Stimulated activated CD4-positive, alpha-beta T cell treated with anti-CD3 and anti-CD28 coated beads, TNF-alpha, amount 100 ng/mL, for 24 hours (primary cell): ENCODE data around the gene FRAS1.
A peak's percentile ranks its signal among the peaks of the same experiment; 100 is the strongest.
"Not testable (repeated sequence)": the region's sequence is repeated elsewhere in the genome, so short reads cannot be mapped to it uniquely, and the experiment has no call there.

Source experiments
- DNase-seq, 3 experiments: peaks; one replicate each; pipeline ENCODE4 v3.0.0-alpha.2; 2020; ENCODE audit warnings: low read depth in 3 of 3

FRAS1 gene

GRCh38 chr4:78057600-78058550 is 752 bp downstream of the FRAS1 start:
- DNase-seq, result peak in 1 of 3 experiments; percentile 37

GRCh38 chr4:78058591-78059523 is 1.7 kb downstream of the FRAS1 start:
- no peak for DNase-seq

GRCh38 chr4:78059524-78059889 is 2.4 kb downstream of the FRAS1 start:
- no peak for DNase-seq

- no peak for DNase-seq
Measured at GRCh38 chr4:78059938-78060337, 2.8 kb downstream of the FRAS1 start.

- DNase-seq, result no peak
Measured at GRCh38 chr4:78061939-78062570, 4.9 kb downstream of the FRAS1 start.

GRCh38 chr4:78065508-78066192 is 8.5 kb downstream of the FRAS1 start:
- DNase-seq, result no peak

GRCh38 chr4:78068481-78068880 is 11.4 kb downstream of the FRAS1 start:
- DNase-seq, result no peak

- no peak for DNase-seq
Measured at GRCh38 chr4:78069319-78069718, 12.2 kb downstream of the FRAS1 start.

- DNase-seq, result no peak
Measured at GRCh38 chr4:78069859-78070258, 12.7 kb downstream of the FRAS1 start.

GRCh38 chr4:78070731-78071282 is 13.7 kb downstream of the FRAS1 start:
- DNase-seq, result no peak

GRCh38 chr4:78074759-78075158 is 17.6 kb downstream of the FRAS1 start:
- no peak for DNase-seq

GRCh38 chr4:78075986-78076385 is 18.9 kb downstream of the FRAS1 start:
- no peak for DNase-seq

GRCh38 chr4:78078101-78078500 is 21.0 kb downstream of the FRAS1 start:
- DNase-seq, result no peak

- DNase-seq, result no peak
Measured at GRCh38 chr4:78079726-78080430, 22.8 kb downstream of the FRAS1 start.

- no peak for DNase-seq
Measured at GRCh38 chr4:78081541-78081940, 24.4 kb downstream of the FRAS1 start.

GRCh38 chr4:78083035-78083434 is 25.9 kb downstream of the FRAS1 start:
- no peak for DNase-seq

GRCh38 chr4:78091534-78091933 is 34.4 kb downstream of the FRAS1 start:
- no peak for DNase-seq

GRCh38 chr4:78092350-78092749 is 35.2 kb downstream of the FRAS1 start:
- not testable (repeated sequence) for DNase-seq

GRCh38 chr4:78092850-78093249 is 35.7 kb downstream of the FRAS1 start:
- no peak for DNase-seq

- DNase-seq, result no peak
Measured at GRCh38 chr4:78095081-78095480, 38.0 kb downstream of the FRAS1 start.
